HuH-7 (cell line): ENCODE measurements around the gene EPB41L5.
A peak's percentile ranks its signal among the peaks of the same experiment; 100 is the strongest.
"Not testable (repeated sequence)": the region's sequence is repeated elsewhere in the genome, so short reads cannot be mapped to it uniquely, and the experiment has no call there.

Experiments used
- DNase-seq: peaks from one replicate; pipeline ENCODE4 v3.0.0; 2011; ENCODE audit warnings: low spot score

Gene EPB41L5

DNA sequence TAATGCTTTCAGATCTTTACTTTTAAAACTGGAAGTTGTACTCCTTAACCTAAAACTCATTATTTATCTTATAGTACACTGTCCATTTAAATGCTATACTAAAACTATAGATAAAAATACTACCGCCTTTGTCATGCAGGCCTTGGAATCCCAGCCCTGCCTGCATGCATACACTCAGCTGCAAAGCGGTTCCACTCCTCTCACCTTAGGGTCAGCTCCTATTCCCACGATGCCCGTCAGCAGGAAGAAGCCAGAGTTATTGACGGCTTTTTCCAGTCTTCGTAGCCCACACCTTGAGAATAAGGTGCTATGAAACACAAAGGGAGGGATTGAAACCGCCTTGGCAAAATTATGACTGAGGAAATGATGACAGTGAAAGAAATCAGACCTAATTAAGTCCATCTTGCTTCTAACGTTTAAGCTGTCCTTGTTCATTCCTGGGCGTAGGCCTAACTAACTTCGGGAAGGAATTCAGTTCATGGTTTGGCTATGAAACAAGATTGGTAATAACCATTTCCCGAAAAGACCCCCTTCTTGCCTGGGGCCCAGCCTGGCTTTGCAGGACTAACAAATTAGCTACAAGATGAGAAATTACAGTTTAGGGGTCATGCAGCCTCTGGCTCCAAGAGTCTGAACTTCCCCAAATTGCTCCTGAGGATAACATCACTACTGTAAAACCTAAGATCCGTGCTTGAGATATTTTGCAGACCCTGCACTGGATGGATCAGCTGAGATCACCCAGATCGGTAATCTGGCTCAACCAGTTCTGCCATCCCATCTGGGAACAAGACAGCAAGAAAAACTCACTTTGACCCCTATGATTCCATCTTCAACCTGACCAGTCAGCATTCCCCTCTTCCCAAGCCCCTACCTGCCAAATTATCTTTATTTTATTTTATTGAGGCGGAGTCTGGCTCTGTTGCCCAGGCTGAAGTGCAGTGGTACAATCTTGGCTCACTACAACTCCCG is 17.1 kb downstream of the EPB41L5 start:
- DNase-seq = no peak

- no peak for DNase-seq
Observed at GRCh38 chr2:120032297-120032696, 19.4 kb downstream of the EPB41L5 start.

- DNase-seq = no peak
Observed at GRCh38 chr2:120034027-120034426, 21.1 kb downstream of the EPB41L5 start.

DNA sequence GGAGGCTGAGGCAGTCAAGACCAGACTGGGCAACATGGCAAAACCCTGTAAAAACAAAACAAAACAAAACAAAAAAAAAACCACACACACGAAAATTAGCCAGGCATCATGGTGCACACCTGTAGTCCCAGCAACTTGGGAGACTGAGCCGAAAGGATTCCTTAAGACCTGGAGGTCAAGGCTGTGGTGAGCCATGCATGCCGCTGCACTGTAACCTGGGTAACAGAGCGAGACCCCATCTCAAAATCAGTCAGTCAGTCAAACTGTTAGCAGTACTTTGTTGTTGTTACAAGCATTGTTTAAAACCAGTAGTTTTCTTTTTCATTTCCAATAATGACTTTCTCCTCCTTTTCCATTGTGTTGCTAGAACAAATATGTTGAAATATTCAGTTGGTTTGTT is 21.7 kb downstream of the EPB41L5 start:
- DNase-seq = no peak

DNA sequence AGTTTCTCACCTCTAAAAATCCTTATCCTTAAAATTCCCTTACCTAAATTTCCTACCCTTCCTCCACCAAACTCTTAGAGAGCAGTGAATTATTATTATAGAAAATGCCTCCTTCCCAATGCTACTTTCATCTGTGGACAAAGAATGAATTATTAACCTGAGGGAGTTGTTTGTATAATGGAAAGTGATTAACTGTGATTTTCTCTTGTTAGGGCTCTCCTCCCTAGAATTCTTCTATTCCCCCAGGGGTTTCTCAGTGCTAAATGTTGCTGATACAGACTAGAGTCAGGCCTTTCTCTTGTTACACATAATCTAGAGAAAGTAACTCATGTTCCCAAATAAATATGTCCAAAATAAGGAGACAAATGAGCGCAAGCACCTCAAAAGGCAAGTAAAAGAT is 23.3 kb downstream of the EPB41L5 start:
- DNase-seq = no peak

DNA sequence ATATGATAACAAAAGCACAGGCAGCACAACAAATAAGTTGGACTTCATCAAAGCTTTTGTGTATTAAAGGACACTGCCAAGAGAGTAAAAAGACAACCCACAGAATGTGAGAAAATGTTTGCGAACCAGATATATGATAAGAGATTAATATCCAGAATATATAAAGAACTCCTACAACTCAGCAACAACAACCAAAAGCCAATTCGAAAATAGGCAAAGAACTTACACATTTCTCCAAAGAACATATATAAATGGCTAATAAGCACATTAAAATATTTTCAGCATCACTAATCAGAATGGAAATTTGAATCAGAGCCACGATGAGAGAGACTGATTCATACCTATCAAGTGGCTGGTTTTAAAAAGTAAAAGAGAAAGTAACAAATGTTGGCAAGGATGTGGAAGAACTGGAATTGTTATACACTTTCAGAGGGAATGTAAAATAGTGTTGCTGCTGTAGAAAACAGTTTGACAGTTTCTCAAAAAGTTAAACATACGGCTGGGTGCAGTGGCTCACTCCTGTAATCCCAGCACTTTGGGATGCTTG is 25.2 kb downstream of the EPB41L5 start:
- no peak for DNase-seq

DNA sequence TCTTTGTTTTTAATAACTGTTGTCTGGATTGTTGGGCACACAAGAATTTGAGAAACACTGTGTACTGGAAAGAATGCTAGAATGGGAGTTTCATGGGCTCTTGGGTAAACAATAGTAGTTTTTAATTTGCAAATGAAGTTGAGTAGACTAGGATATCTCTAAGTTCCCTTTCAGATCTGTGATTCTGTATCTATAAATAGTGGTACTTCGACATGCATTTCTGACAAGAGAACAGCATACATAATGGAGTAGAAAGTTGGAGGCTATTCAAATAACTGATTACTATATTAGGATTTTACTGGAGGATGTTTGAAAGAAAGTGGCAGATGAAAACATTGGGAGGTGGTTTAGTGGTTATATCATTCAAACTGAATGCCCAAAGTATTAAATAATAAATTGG is 29.5 kb downstream of the EPB41L5 start:
- DNase-seq = no peak

DNA sequence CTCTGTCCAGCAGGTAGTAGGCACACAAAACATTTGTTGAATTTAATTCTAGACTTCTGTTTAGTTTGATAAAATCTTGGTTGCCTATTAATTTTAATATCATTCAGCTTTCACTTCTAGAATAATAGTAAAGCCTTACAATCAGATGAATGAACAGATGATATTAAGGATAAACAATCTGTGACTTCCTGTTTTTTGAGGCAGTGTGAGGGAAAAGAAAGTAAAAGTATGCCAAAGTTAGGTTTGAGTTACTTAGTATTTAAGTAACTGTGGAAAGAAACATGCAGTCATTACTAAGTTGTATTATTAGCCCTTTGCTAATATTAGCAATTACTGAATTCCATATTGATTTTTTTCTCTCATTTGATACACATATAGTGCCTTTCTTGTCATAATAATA is 31.5 kb downstream of the EPB41L5 start:
- no peak for DNase-seq

DNA sequence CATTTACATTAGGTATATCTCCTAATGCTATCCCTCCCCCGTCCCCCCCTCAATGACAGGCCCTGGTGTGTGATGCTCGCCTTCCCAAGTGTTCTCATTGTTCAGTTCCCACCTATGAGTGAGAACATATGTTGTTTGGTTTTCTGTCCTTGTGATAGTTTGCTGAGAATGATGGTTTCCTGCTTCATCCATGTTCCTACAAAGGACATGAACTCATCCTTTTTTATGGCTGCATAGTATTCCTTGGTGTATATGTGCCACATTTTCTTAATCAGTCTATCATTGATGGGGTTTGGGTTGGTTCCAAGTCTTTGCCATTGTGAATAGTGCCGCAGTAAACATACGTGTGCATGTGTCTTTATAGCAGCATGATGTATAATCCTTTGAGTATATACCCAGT is 32.9 kb downstream of the EPB41L5 start:
- not testable (repeated sequence) for DNase-seq

GRCh38 chr2:120046252-120046651 is 33.4 kb downstream of the EPB41L5 start:
- DNase-seq = not testable (repeated sequence)

- no peak for DNase-seq
Observed at GRCh38 chr2:120052597-120052996, 39.7 kb downstream of the EPB41L5 start.

GRCh38 chr2:120053891-120054290 is 41.0 kb downstream of the EPB41L5 start:
- DNase-seq = no peak

DNA sequence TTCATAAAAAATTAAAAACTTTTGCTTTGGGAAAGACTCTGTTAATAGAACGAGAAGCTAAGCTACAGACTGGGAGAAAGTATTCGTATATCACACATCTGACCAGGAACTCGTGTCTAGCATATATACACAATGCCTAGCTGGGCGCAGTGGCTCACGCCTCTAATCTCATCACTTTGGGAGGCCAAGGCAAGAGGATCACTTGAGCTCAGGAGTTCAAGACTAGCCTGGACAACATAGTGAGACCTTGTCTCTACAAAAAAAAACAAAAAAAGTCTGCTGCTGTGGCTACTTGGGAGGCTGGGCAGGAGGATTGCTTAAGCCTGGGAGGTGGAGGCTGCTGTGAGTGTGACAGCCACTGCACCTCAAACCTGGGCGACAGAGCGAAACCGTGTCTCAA is 46.6 kb downstream of the EPB41L5 start:
- no peak for DNase-seq

DNA sequence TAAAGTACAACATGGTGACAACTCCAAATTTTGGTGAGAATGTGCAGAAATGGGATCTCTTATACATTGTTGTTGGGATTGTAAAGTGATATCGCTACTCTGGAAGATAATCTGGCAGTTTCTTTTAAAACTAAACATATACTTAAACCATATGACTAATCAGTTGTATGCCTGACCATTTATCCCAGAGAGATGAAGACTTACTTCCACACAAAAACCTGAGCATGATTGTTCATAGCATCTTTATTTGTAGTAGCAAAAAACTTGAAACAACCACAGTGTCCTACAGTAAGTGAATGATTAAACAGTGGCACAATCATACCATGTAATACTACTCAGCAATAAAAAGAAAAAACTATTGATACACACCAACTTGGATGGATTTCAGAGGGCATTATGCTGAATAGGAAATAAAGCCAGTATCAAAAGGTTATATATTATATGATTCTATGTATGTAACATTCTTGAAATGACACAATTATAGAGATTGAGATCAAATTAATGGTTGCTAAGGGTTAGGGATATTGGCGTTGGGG is 47.3 kb downstream of the EPB41L5 start:
- DNase-seq = no peak

DNA sequence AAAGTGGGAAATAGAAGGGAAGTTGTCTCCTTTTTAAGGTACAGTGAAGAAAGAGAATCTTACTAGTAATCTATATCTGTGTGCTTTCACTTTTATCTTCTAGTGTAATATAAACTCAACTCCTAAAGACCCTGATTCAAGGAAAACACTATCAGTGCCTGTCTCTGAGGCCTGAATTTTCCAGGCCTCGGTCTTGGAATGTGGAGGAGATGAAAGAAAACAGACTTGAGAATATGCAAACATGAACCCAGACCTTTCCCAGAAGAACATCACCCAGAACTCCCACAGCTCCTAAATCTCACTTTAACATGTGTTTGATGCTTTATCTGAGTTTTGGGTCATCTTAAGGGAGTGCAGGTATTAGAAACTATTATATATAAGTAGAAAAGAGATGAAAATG is 51.8 kb downstream of the EPB41L5 start:
- DNase-seq = no peak

GRCh38 chr2:120066800-120067547 is 54.1 kb downstream of the EPB41L5 start:
- peak; percentile 31 for DNase-seq

- not testable (repeated sequence) for DNase-seq
Observed at GRCh38 chr2:120068040-120068658, 55.3 kb downstream of the EPB41L5 start.

- no peak for DNase-seq
Observed at GRCh38 chr2:120075545-120075944, 62.7 kb downstream of the EPB41L5 start.

DNA sequence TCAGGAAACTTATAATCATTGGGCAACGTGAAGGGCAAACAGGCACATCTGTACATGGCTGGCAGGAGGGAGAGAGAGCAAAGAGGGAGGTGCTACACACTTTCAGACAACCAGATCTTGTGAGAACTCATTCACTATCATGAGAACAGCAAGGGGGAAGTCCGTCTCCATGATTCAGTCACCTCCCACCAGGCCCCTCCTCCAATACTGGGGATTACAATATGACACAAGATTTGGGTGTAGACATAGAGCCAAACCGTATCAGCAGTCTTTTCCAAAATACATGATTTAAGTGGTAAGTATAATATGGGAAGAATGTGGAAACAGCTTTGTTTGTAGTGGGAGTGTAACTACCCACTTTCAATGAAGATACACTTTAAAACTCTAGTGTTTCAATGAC is 65.0 kb downstream of the EPB41L5 start:
- no peak for DNase-seq

GRCh38 chr2:120079647-120080046 is 66.8 kb downstream of the EPB41L5 start:
- DNase-seq = no peak

GRCh38 chr2:120091436-120091835 is 78.6 kb downstream of the EPB41L5 start:
- DNase-seq = no peak

- no peak for DNase-seq
Observed at GRCh38 chr2:120094795-120095194, 81.9 kb downstream of the EPB41L5 start.
